HEK293 (cell line): Measurements from ENCODE around the gene FBXO34.

Experiments
- CTCF ChIA-PET: fragments of 350-600 bp; formaldehyde crosslinking; extraction: SDS; loops from one replicate; lab custom pipeline; 2021; ENCODE audit warnings: antibody characterized with exemption; lab: Yijun Ruan, JAX
- POLR2A ChIA-PET: fragments of 300-600 bp; formaldehyde crosslinking; extraction: SDS; loops from one replicate; lab custom pipeline; 2020; ENCODE audit warnings: antibody characterized with exemption, inconsistent platforms; lab: Yijun Ruan, JAX
- H3K27ac ChIP-seq: fragments of 200-500 bp; sonication (Bioruptor generic); 2 replicates; pipeline ENCODE4 v1.5.1; 2014; ENCODE audit warnings: low read depth, low read length, control low read depth, inconsistent platforms; ENCODE audit errors: extremely low read depth
- H3K36me3 ChIP-seq, 2 experiments: fragments of 200-500 bp in 1 of 2; sonication (Bioruptor generic) in 1 of 2; 1 replicate in 1 of 2; 2 replicates in 1 of 2; pipeline ENCODE4 v1.5.1; 2014 to 2017; ENCODE audit warnings: inconsistent platforms in 2 of 2, low read length in 2 of 2; ENCODE audit not compliant: control insufficient read depth in 2 of 2, insufficient read depth in 1 of 2
- H3K4me1 ChIP-seq: fragments of 200-500 bp; sonication (Bioruptor generic); 2 replicates; pipeline ENCODE4 v1.5.1; 2014; ENCODE audit warnings: mild to moderate bottlenecking, low read length, inconsistent platforms; ENCODE audit not compliant: control insufficient read depth, insufficient read depth
- H3K4me3 ChIP-seq: 2 replicates; pipeline ENCODE4 v1.5.1; 2011; ENCODE audit warnings: low read depth, mild to moderate bottlenecking, control low read depth, low read length, moderate library complexity
- H3K9me3 ChIP-seq: fragments of 200-500 bp; sonication (Bioruptor generic); 2 replicates; pipeline ENCODE4 v1.5.1; 2014; ENCODE audit warnings: low read depth, low read length, inconsistent platforms; ENCODE audit not compliant: control insufficient read depth, insufficient read depth
- GLIS2 ChIP-seq: fragments of 450-650 bp; formaldehyde crosslinking; IDR thresholded peaks from 2 replicates; pipeline ENCODE4 v1.5.1; 2016; ENCODE audit warnings: missing biosample characterization, missing genetic modification characterization
- MEIS1 ChIP-seq: sonication (generic); formaldehyde crosslinking; IDR thresholded peaks from 2 replicates; pipeline ENCODE4 v1.8.1; 2022; ENCODE audit warnings: missing genetic modification reagents, mild to moderate bottlenecking, borderline replicate concordance
- MYNN ChIP-seq: fragments of 450-650 bp; formaldehyde crosslinking; IDR thresholded peaks from 2 replicates; pipeline ENCODE4 v1.5.1; 2016; ENCODE audit warnings: missing biosample characterization, missing genetic modification characterization, borderline replicate concordance
- OSR2 ChIP-seq: fragments of 450-650 bp; formaldehyde crosslinking; IDR thresholded peaks from 2 replicates; pipeline ENCODE4 v1.5.1; 2016; ENCODE audit warnings: missing biosample characterization, missing genetic modification characterization
- PRDM4 ChIP-seq: fragments of 450-650 bp; formaldehyde crosslinking; IDR thresholded peaks from 2 replicates; pipeline ENCODE4 v1.5.1; 2017; ENCODE audit warnings: missing biosample characterization, missing genetic modification characterization
- REPIN1 ChIP-seq: fragments of 450-650 bp; formaldehyde crosslinking; IDR thresholded peaks from 2 replicates; pipeline ENCODE4 v1.5.1; 2017; ENCODE audit warnings: missing biosample characterization, missing genetic modification characterization, low read depth
- ZBTB48 ChIP-seq: fragments of 450-650 bp; formaldehyde crosslinking; IDR thresholded peaks from 2 replicates; pipeline ENCODE4 v1.5.1; 2016; ENCODE audit warnings: missing biosample characterization, missing genetic modification characterization
- ZFP3 ChIP-seq: fragments of 450-650 bp; formaldehyde crosslinking; IDR thresholded peaks from 2 replicates; pipeline ENCODE4 v1.5.1; 2016; ENCODE audit warnings: low read depth, missing biosample characterization, missing genetic modification characterization
- ZNF19 ChIP-seq: fragments of 450-650 bp; formaldehyde crosslinking; IDR thresholded peaks from 2 replicates; pipeline ENCODE4; 2016; ENCODE audit warnings: missing biosample characterization, missing genetic modification characterization, low read depth
- ZNF426 ChIP-seq: fragments of 450-650 bp; formaldehyde crosslinking; IDR thresholded peaks from 2 replicates; pipeline ENCODE4 v1.5.1; 2017; ENCODE audit warnings: missing biosample characterization, missing genetic modification characterization, mild to moderate bottlenecking, inconsistent platforms, moderate library complexity
- ZNF571 ChIP-seq: fragments of 450-650 bp; formaldehyde crosslinking; IDR thresholded peaks from 2 replicates; pipeline ENCODE4 v1.5.0; 2017; ENCODE audit warnings: missing biosample characterization, missing genetic modification characterization
- ZNF610 ChIP-seq: fragments of 450-650 bp; formaldehyde crosslinking; IDR thresholded peaks from 2 replicates; pipeline ENCODE4 v1.5.1; 2016; ENCODE audit warnings: missing biosample characterization, missing genetic modification characterization, borderline replicate concordance
- ZNF623 ChIP-seq: fragments of 450-650 bp; formaldehyde crosslinking; IDR thresholded peaks from 2 replicates; pipeline ENCODE4 v1.5.1; 2016; ENCODE audit warnings: missing biosample characterization, missing genetic modification characterization
- ZNF677 ChIP-seq: fragments of 450-650 bp; IDR thresholded peaks from 2 replicates; pipeline ENCODE4 v1.5.0; 2018; ENCODE audit warnings: missing biosample characterization, mild to moderate bottlenecking, missing genetic modification characterization, moderate library complexity
- ZNF76 ChIP-seq: fragments of 450-650 bp; formaldehyde crosslinking; IDR thresholded peaks from 2 replicates; pipeline ENCODE4; 2016; ENCODE audit warnings: low read depth, missing biosample characterization, missing genetic modification characterization, borderline replicate concordance
- ZNF768 ChIP-seq: fragments of 450-650 bp; formaldehyde crosslinking; IDR thresholded peaks from 2 replicates; pipeline ENCODE4 v1.5.1; 2018; ENCODE audit warnings: missing biosample characterization, mild to moderate bottlenecking, missing genetic modification characterization
- ZSCAN16 ChIP-seq: fragments of 450-650 bp; formaldehyde crosslinking; IDR thresholded peaks from 2 replicates; pipeline ENCODE4 v1.5.1; 2016; ENCODE audit warnings: missing biosample characterization, missing genetic modification characterization
- ZSCAN23 ChIP-seq: fragments of 450-650 bp; formaldehyde crosslinking; IDR thresholded peaks from 2 replicates; pipeline ENCODE4 v1.5.1; 2016; ENCODE audit warnings: missing biosample characterization, missing genetic modification characterization
- TF ChIP-seq, protein P1 (sequence below): fragments of 450-650 bp; formaldehyde crosslinking; conservative IDR thresholded peaks from 2 replicates; pipeline ENCODE4 v1.5.1; 2016; ENCODE audit warnings: low read depth, missing biosample characterization, missing genetic modification characterization
- TF ChIP-seq, protein P2 (sequence below): fragments of 450-650 bp; formaldehyde crosslinking; IDR thresholded peaks from 2 replicates; pipeline ENCODE4 v1.5.1; 2016; ENCODE audit warnings: missing biosample characterization, missing genetic modification characterization
- TF ChIP-seq, protein P3 (sequence below): fragments of 450-650 bp; formaldehyde crosslinking; IDR thresholded peaks from 2 replicates; pipeline ENCODE4 v1.5.1; 2016; ENCODE audit warnings: missing biosample characterization, missing genetic modification characterization, borderline replicate concordance

FBXO34 gene

GRCh38 chr14:55249423-55249822 lies 21.8 kb upstream of the FBXO34 start (continued):
- TF ChIP-seq GLIS2 (tag by site-specific recombination) = no peak

- Histone ChIP-seq H3K27ac (no peak overlapping the region), H3K4me1 (no peaks in the 10 kb centered on the region), H3K36me3 (no peaks in the 10 kb centered on the region), H3K9me3 (no peaks in the 10 kb centered on the region), H3K4me3 (no peak overlapping the region)
- CTCF ChIA-PET = interaction anchor here (0.6 to 0.7 kb wide), 2 partner anchors 642 to 1810 kb away, joined by 3 read pairs; no protein-coding TSS in a partner anchor
- POLR2A ChIA-PET = no interaction called here
- TF ChIP-seq ZSCAN23 = no peak
- TF ChIP-seq MYNN (tag by site-specific recombination) = no peak
- TF ChIP-seq ZSCAN16 (tag by site-specific recombination) = no peak
- TF ChIP-seq ZNF623 (tag by site-specific recombination) = no peak
- TF ChIP-seq, protein P1, sequence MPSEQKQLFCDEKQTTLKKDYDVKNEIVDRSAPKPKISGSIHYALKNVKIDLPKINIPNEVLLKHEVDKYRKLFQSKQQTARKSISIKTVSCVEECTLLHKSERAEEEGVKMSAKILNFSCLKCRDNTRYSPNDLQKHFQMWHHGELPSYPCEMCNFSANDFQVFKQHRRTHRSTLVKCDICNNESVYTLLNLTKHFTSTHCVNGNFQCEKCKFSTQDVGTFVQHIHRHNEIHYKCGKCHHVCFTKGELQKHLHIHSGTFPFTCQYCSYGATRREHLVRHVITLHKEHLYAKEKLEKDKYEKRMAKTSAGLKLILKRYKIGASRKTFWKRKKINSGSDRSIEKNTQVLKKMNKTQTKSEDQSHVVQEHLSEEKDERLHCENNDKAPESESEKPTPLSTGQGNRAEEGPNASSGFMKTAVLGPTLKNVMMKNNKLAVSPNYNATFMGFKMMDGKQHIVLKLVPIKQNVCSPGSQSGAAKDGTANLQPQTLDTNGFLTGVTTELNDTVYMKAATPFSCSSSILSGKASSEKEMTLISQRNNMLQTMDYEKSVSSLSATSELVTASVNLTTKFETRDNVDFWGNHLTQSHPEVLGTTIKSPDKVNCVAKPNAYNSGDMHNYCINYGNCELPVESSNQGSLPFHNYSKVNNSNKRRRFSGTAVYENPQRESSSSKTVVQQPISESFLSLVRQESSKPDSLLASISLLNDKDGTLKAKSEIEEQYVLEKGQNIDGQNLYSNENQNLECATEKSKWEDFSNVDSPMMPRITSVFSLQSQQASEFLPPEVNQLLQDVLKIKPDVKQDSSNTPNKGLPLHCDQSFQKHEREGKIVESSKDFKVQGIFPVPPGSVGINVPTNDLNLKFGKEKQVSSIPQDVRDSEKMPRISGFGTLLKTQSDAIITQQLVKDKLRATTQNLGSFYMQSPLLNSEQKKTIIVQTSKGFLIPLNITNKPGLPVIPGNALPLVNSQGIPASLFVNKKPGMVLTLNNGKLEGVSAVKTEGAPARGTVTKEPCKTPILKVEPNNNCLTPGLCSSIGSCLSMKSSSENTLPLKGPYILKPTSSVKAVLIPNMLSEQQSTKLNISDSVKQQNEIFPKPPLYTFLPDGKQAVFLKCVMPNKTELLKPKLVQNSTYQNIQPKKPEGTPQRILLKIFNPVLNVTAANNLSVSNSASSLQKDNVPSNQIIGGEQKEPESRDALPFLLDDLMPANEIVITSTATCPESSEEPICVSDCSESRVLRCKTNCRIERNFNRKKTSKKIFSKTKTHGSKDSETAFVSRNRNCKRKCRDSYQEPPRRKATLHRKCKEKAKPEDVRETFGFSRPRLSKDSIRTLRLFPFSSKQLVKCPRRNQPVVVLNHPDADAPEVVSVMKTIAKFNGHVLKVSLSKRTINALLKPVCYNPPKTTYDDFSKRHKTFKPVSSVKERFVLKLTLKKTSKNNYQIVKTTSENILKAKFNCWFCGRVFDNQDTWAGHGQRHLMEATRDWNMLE (tag by site-specific recombination) = no peak
- no peak for TF ChIP-seq REPIN1
- no peak for TF ChIP-seq ZNF610 (tag by site-specific recombination)
- TF ChIP-seq ZNF677 = no peak
- no peak for TF ChIP-seq ZNF426 (tag by site-specific recombination)
- TF ChIP-seq ZFP3 (tag by site-specific recombination) = no peak
- TF ChIP-seq, protein P2, sequence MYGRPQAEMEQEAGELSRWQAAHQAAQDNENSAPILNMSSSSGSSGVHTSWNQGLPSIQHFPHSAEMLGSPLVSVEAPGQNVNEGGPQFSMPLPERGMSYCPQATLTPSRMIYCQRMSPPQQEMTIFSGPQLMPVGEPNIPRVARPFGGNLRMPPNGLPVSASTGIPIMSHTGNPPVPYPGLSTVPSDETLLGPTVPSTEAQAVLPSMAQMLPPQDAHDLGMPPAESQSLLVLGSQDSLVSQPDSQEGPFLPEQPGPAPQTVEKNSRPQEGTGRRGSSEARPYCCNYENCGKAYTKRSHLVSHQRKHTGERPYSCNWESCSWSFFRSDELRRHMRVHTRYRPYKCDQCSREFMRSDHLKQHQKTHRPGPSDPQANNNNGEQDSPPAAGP (tag by site-specific recombination) = no peak
- no peak for TF ChIP-seq OSR2 (tag by site-specific recombination)
- no peak for TF ChIP-seq MEIS1
- no peak for TF ChIP-seq ZNF571 (tag by site-specific recombination)
- no peak for TF ChIP-seq ZBTB48 (tag by site-specific recombination)
- no peak for TF ChIP-seq ZNF768 (tag by site-specific recombination)
- no peak for TF ChIP-seq ZNF19 (tag by site-specific recombination)
- no peak for TF ChIP-seq PRDM4
- no peak for TF ChIP-seq ZNF76 (tag by site-specific recombination)
- TF ChIP-seq, protein P3, sequence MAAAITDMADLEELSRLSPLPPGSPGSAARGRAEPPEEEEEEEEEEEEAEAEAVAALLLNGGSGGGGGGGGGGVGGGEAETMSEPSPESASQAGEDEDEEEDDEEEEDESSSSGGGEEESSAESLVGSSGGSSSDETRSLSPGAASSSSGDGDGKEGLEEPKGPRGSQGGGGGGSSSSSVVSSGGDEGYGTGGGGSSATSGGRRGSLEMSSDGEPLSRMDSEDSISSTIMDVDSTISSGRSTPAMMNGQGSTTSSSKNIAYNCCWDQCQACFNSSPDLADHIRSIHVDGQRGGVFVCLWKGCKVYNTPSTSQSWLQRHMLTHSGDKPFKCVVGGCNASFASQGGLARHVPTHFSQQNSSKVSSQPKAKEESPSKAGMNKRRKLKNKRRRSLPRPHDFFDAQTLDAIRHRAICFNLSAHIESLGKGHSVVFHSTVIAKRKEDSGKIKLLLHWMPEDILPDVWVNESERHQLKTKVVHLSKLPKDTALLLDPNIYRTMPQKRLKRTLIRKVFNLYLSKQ (tag by site-specific recombination) = no peak
- TF ChIP-seq, all 188 proteins: peak for 0
Observed at GRCh38 chr14:55253276-55253675, 17.9 kb upstream of the FBXO34 start.
